Neutrophil (primary cell): ENCODE data around the gene RBM10.

Source experiments
- H3K27ac ChIP-seq: fragments of 200-600 bp; sonication (generic); 2 replicates; pipeline ENCODE4 v1.5.1; 2016; ENCODE audit warnings: mild to moderate bottlenecking, moderate library complexity
- H3K27me3 ChIP-seq: fragments of 200-600 bp; sonication (generic); 2 replicates; pipeline ENCODE4 v1.6.0; 2016; ENCODE audit warnings: mild to moderate bottlenecking
- H3K36me3 ChIP-seq: fragments of 200-600 bp; sonication (generic); 2 replicates; pipeline ENCODE4 v1.5.1; 2017
- H3K4me1 ChIP-seq, 2 experiments: fragments of 200-600 bp in 1 of 2; sonication (generic) in 1 of 2; 1 replicate in 1 of 2; 2 replicates in 1 of 2; pipeline versions ENCODE4 v1.5.1 to v1.6.1; 2013 to 2016; ENCODE audit warnings: low read depth in 1 of 2, low read length in 1 of 2, mild to moderate bottlenecking in 1 of 2, moderate library complexity in 1 of 2; ENCODE audit not compliant: control insufficient read depth in 1 of 2, insufficient read depth in 1 of 2
- H3K4me3 ChIP-seq, 2 experiments: fragments of 200-600 bp in 1 of 2; sonication (generic) in 1 of 2; 1 replicate in 1 of 2; 2 replicates in 1 of 2; pipeline ENCODE4 v1.5.1; 2013 to 2016; ENCODE audit warnings: low read depth in 1 of 2, low read length in 1 of 2, mild to moderate bottlenecking in 1 of 2, moderate library complexity in 1 of 2
- H3K9me3 ChIP-seq: fragments of 200-600 bp; sonication (generic); 2 replicates; pipeline ENCODE4 v1.5.1; 2016
- CTCF ChIP-seq: fragments of 200-600 bp; sonication (generic); IDR thresholded peaks from 2 replicates; pipeline ENCODE4 v1.5.1; 2016; ENCODE audit warnings: antibody characterized with exemption

Gene RBM10

GRCh38 chrX:47148946-47149345 lies 3.9 kb downstream of the RBM10 start:
- Histone ChIP-seq H3K27ac (no peak overlapping the region), H3K4me1 (peaks cover 15 to 18% of the 10 kb centered on the region in 2 experiments), H3K4me3 (no peak overlapping the region), H3K27me3 (no peaks in the 10 kb centered on the region), H3K36me3 (peaks cover 6% of the 10 kb centered on the region), H3K9me3 (no peaks in the 10 kb centered on the region)
- TF ChIP-seq CTCF, result no peak

DNA sequence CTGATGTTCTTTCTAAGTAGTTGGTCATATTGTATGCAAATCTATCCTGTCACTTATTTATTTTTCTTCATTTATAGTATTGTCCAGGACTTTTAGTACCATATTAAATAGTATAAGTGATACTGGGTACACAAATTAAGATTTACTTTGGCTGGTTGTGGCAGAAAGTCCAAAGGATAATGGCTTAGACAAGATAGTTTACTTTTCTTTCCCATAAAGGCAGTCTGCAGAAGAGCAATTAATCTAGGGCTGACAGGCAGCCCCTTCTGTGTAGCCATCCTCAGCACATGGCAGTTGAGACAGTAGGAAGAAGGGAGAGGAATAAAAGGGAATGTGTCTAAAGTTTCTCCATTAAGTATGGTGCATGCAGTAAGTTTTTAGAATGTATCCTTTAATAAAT lies 6.4 kb downstream of the RBM10 start:
- Histone ChIP-seq H3K36me3 (peaks cover 12% of the 10 kb centered on the region), H3K4me3 (no peak overlapping the region), H3K9me3 (no peaks in the 10 kb centered on the region), H3K4me1 (peaks cover 6 to 8% of the 10 kb centered on the region in 2 experiments), H3K27me3 (no peaks in the 10 kb centered on the region), H3K27ac (no peak overlapping the region)
- no peak for TF ChIP-seq CTCF

- no peak for TF ChIP-seq CTCF
- Histone ChIP-seq H3K27me3 (no peaks in the 10 kb centered on the region), H3K4me1 (no peaks in the 10 kb centered on the region), H3K9me3 (no peaks in the 10 kb centered on the region), H3K36me3 (peaks cover 23% of the 10 kb centered on the region), H3K4me3 (no peak overlapping the region), H3K27ac (no peak overlapping the region)
These were observed 11.8 kb downstream of the RBM10 start for GRCh38 chrX:47156611-47157520.

- Histone ChIP-seq H3K36me3 (peaks cover 17% of the 10 kb centered on the region), H3K9me3 (no peaks in the 10 kb centered on the region), H3K4me1 (no peaks in the 10 kb centered on the region), H3K4me3 (no peak overlapping the region), H3K27me3 (no peaks in the 10 kb centered on the region), H3K27ac (no peak overlapping the region)
- no peak for TF ChIP-seq CTCF
These were observed 13.1 kb downstream of the RBM10 start for GRCh38 chrX:47158131-47158530.

DNA sequence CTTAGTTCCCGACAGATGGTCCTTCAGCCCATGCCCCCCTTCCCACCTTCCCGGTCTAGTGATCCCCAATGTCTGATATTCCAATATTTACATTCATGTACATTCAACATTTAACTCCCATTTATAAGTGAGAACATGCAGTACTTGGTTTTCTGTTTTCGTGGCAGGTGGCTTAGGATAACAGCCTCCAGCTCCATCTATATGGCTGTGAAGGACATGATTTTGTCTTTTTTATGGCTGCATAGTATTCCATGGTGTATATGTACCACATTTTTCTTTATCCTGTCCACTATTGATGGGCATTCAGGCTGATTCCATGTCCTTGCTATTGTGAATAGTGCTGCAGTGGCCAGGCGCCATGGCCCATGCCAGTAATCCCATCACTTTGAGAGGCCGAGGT lies 13.8 kb downstream of the RBM10 start:
- Histone ChIP-seq H3K27ac (no peak overlapping the region), H3K27me3 (no peaks in the 10 kb centered on the region), H3K4me3 (no peak overlapping the region), H3K4me1 (no peaks in the 10 kb centered on the region), H3K9me3 (no peaks in the 10 kb centered on the region), H3K36me3 (peaks cover 17% of the 10 kb centered on the region)
- TF ChIP-seq CTCF, result no peak
